PFSK-1 (cell line): ENCODE measurements around the gene ANKHD1.

Source experiments
- POLR2AphosphoS5 ChIP-seq: IDR thresholded peaks from 2 replicates; pipeline ENCODE4 v1.6.1; 2012; ENCODE audit warnings: low read depth, mild to moderate bottlenecking, control low read depth, low read length, moderate library complexity
- TF ChIP-seq, protein P1 (sequence below), 2 experiments: IDR thresholded peaks; 2 replicates each; pipeline versions ENCODE4 v1.6.1 to v1.8.0; 2011 to 2012; ENCODE audit warnings: low read depth in 2 of 2, low read length in 2 of 2, control low read depth in 1 of 2, inconsistent platforms in 1 of 2, mild to moderate bottlenecking in 1 of 2, moderate library complexity in 1 of 2; ENCODE audit not compliant: insufficient read depth in 1 of 2

GRCh38 chr5:140371356-140372151 lies 30.1 kb upstream of the ANKHD1 start:
- TF ChIP-seq, protein P1, sequence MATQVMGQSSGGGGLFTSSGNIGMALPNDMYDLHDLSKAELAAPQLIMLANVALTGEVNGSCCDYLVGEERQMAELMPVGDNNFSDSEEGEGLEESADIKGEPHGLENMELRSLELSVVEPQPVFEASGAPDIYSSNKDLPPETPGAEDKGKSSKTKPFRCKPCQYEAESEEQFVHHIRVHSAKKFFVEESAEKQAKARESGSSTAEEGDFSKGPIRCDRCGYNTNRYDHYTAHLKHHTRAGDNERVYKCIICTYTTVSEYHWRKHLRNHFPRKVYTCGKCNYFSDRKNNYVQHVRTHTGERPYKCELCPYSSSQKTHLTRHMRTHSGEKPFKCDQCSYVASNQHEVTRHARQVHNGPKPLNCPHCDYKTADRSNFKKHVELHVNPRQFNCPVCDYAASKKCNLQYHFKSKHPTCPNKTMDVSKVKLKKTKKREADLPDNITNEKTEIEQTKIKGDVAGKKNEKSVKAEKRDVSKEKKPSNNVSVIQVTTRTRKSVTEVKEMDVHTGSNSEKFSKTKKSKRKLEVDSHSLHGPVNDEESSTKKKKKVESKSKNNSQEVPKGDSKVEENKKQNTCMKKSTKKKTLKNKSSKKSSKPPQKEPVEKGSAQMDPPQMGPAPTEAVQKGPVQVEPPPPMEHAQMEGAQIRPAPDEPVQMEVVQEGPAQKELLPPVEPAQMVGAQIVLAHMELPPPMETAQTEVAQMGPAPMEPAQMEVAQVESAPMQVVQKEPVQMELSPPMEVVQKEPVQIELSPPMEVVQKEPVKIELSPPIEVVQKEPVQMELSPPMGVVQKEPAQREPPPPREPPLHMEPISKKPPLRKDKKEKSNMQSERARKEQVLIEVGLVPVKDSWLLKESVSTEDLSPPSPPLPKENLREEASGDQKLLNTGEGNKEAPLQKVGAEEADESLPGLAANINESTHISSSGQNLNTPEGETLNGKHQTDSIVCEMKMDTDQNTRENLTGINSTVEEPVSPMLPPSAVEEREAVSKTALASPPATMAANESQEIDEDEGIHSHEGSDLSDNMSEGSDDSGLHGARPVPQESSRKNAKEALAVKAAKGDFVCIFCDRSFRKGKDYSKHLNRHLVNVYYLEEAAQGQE (IDR thresholded peaks at IDR 0.05; ENCODE audit: insufficient read depth in 1 of 2, low read depth in 2 of 2, low read length in 2 of 2), result no peak
- TF ChIP-seq POLR2AphosphoS5, result no peak
